SJCRH30 (cell line): Measurements from ENCODE around the gene LCP2. TPM values are rescaled to one million over a fixed set of nuclear protein-coding genes. Genes with fewer than 3 reads are reported as not detected.
"Not testable (repeated sequence)": the region's sequence is repeated elsewhere in the genome, so short reads cannot be mapped to it uniquely, and the experiment has no call there.

Experiments used
- DNase-seq, 2 experiments: peaks; one replicate each; pipeline ENCODE4 v3.0.0-alpha.2; 2015 to 2020
- H3K27ac ChIP-seq: fragments of 250-450 bp; sonication (Bioruptor Pico); 2 replicates; pipeline ENCODE4 v1.5.1; 2020; ENCODE audit warnings: mild to moderate bottlenecking, moderate library complexity
- H3K27me3 ChIP-seq: fragments of 250-450 bp; sonication (Bioruptor Pico); 2 replicates; pipeline ENCODE4 v1.5.1; 2020; ENCODE audit warnings: mild to moderate bottlenecking, moderate library complexity
- H3K36me3 ChIP-seq: fragments of 250-450 bp; sonication (Bioruptor Pico); 2 replicates; pipeline ENCODE4 v1.5.1; 2020; ENCODE audit warnings: mild to moderate bottlenecking, moderate library complexity
- H3K4me1 ChIP-seq: fragments of 250-450 bp; sonication (Bioruptor Pico); 2 replicates; pipeline ENCODE4 v1.5.1; 2020; ENCODE audit warnings: mild to moderate bottlenecking, moderate library complexity
- H3K4me3 ChIP-seq: fragments of 250-450 bp; sonication (Bioruptor Pico); 2 replicates; pipeline ENCODE4 v1.5.1; 2020; ENCODE audit warnings: mild to moderate bottlenecking, moderate library complexity
- H3K9me3 ChIP-seq: fragments of 250-450 bp; sonication (Bioruptor Pico); replicated peaks from 2 replicates; pipeline ENCODE4 v1.5.1; 2020; ENCODE audit warnings: mild to moderate bottlenecking, moderate library complexity
- total RNA-seq: library from RNA; depleted of rRNA; stranded (reverse); fragments of >200 nt; shearing (Covaris generic); gene quantifications from 2 replicates; pipeline ENCODE4 v1.2.3, GENCODE V29; 2014

Gene LCP2
- total RNA-seq, 1 experiment from 2014 or later = not detected

DNA sequence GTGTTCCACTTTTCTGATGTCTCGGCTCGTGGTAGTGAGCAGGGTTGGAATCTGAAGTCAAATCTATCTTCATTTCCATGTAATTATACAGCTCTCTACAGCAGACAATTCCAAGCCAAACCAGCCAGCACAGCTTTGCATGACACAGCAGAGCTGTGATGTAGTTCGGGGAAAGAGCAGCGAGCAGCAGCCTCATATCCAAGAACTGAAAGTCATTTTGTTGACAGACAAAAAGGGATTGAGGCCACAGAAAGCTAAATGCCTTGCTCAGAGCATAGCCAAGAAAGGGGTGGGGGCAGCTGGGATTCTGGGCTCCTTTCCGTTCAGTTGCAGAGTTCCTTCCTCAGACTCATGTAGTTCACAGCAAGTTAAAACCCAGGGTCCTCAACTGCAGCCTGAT is 32.1 kb downstream of the LCP2 start:
- Histone ChIP-seq H3K27me3 (peaks cover 14% of the 10 kb centered on the region; the same call in 1 of the 2 replicates), H3K9me3 (no peaks in the 10 kb centered on the region), H3K36me3 (no peaks in the 10 kb centered on the region), H3K4me3 (no peak overlapping the region), H3K27ac (no peak overlapping the region), H3K4me1 (no peaks in the 10 kb centered on the region)
- DNase-seq = no peak

DNA sequence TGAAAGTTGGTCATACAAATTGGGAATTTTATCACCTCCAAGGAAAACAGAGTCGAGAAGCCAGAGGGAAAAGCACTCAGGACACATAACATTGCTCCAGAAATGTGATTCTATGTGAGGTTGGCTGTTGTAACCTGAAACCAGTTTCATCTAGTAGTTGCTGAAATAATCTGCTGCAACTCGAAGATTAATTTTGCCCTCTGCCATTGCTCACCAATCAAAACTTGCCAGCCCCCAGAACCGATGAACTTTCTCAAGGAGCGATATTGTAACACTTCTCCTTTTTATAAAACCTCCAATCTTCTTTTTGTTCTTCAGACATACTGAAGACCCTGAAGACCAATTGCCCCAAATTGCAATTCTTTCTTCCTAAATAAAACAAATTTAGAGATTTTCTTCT is 33.7 kb downstream of the LCP2 start:
- Histone ChIP-seq H3K4me3 (no peak overlapping the region), H3K9me3 (no peaks in the 10 kb centered on the region), H3K4me1 (no peaks in the 10 kb centered on the region), H3K36me3 (no peaks in the 10 kb centered on the region), H3K27ac (no peak overlapping the region), H3K27me3 (peaks cover 14% of the 10 kb centered on the region; the same call in 1 of the 2 replicates)
- no peak for DNase-seq

DNA sequence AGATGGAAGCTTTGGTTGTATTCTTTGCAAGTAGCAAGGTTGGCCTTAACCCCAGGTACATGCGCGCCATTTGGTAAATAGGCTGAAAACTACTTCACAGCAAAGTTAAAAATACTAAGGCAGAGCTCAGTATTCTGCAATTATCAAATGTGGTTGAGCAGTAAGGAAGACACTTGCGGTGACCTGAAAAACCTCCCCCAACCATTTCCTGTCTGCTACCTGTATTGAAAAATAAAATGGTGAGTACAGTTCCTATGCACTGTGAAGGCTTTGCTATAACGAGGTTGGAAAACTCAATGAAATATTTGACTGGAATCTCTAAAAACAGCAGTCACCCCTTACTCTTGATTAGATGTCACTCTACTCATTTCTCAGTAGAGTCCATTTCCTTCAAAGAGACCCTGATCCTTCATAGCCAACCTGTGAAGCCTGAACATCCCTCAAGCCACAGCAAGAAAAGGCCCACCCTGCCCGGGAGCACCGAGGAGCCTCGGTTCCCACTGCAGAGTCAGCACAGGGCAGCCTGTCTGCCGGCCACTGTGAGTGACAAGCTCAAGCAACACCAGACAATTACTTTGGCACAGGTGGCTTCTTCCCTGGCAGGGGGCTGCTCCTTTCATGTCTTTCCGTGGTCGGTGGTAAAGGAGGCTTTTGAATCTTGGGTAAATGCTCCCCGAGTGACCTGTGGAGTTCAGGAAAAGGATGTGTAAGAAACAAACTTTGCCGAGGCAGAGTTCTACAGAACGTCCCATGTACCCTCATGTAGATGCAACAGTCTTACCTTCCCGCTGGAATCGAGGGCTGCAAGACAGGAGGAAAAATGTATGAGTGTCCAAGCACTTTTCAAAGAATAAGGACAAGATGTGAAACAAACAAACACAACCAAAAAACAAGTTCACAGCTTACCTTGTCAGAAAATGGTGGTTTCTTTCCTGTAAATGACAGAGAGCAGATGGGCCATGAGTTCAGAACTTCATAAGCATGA is 35.2 kb downstream of the LCP2 start:
- H3K9me3 ChIP-seq = no peaks in the 10 kb centered on the region
- H3K4me3 ChIP-seq = no peak overlapping the region
- H3K36me3 ChIP-seq = no peaks in the 10 kb centered on the region
- H3K27ac ChIP-seq = no peak overlapping the region
- no peak for DNase-seq
- H3K27me3 ChIP-seq = peaks cover 9% of the 10 kb centered on the region; the same call in 1 of the 2 replicates
- H3K4me1 ChIP-seq = no peaks in the 10 kb centered on the region

DNA sequence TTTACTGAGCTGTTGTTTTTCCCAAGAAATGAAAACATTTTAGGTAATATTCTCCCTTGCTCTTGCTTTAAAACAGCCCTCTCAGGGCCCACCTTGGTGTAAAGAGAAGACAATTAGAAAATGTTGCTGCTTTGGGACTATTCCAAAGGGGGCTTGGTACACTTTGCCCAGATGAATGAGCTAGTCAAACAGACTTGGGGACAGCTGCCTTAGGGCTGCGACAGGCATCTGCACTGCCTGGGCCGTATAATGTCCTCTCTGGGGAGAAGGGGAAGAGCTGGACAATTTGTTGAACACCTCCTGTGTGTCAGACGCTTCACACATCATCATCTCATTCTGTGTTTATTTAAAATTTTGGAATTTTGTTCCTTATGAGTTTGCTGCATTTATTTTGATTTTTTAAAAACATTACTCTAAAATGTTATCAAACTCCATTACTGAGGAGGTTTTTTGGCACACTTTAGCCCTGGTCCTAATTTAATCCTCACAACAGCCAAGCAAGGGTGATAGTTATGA is 36.0 kb downstream of the LCP2 start:
- Histone ChIP-seq H3K36me3 (no peaks in the 10 kb centered on the region), H3K27me3 (peaks cover 4% of the 10 kb centered on the region; the same call in 1 of the 2 replicates), H3K9me3 (no peaks in the 10 kb centered on the region), H3K4me3 (no peak overlapping the region), H3K27ac (no peak overlapping the region), H3K4me1 (no peaks in the 10 kb centered on the region)
- DNase-seq = no peak

DNA sequence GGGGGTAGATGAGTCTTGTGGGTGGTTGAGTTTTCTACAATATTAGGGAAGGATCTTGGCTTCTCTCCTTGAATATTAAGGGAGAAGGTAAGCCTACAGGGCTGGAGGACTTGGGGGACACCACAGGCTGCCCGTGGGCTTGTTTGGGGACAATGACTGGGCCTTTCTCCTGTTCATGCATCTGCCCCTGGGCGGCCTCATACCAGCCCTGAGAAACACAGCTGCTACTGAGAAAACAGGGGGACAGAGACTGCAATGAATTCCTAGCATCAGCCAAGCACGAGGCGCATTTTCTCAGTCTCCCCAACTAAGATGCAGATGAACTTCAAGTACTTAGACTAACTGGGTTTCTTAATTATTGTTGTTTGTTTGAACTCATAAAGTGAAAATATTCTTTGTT is 40.2 kb downstream of the LCP2 start:
- Histone ChIP-seq H3K4me1 (no peaks in the 10 kb centered on the region), H3K27ac (no peak overlapping the region), H3K36me3 (no peaks in the 10 kb centered on the region), H3K4me3 (no peak overlapping the region), H3K9me3 (no peaks in the 10 kb centered on the region), H3K27me3 (peaks cover 21% of the 10 kb centered on the region)
- no peak for DNase-seq

DNA sequence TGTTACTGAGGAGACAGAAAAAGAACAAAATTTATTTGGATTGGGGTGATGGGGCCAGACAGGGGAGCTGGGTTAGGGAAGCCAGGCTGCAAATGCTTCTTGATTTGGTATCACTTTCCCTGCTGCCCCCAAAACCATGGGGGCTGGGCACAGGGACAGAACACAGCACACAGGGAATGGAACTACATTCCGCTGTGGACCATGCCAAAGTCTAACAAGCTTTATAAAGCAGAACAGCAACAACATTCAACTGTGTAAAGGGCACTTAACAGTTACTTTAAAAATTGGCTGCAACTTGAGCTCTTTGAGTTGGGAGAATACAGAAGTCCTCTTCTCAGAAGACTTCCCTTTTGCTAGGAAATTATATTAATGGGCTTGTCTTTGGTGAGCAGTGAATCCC is 41.0 kb downstream of the LCP2 start:
- DNase-seq = no peak
- Histone ChIP-seq H3K4me3 (no peak overlapping the region), H3K36me3 (no peaks in the 10 kb centered on the region), H3K9me3 (no peaks in the 10 kb centered on the region), H3K27me3 (peaks cover 26% of the 10 kb centered on the region), H3K27ac (no peak overlapping the region), H3K4me1 (no peaks in the 10 kb centered on the region)

DNA sequence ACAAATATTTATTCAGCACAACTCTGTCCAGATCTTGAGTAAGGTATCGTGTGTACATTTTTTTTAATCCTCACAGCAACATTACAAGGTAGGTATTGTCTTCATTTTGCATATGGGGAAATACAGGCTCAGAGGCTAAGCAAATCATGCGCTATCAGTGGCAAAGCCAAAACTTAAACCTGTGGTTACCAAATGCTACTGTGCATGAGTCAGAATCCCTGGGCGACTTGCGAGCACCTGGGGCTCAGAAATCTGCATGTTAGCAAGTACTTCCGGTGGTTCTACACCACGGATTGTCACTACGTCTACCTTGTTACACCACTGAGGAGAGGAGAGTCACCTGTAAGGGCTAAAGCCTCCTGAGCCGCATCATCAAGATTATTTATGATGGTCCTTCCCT is 43.5 kb downstream of the LCP2 start:
- Histone ChIP-seq H3K27me3 (peaks cover 29% of the 10 kb centered on the region), H3K27ac (no peak overlapping the region), H3K4me3 (no peak overlapping the region), H3K36me3 (no peaks in the 10 kb centered on the region), H3K9me3 (no peaks in the 10 kb centered on the region), H3K4me1 (no peaks in the 10 kb centered on the region)
- no peak for DNase-seq

DNA sequence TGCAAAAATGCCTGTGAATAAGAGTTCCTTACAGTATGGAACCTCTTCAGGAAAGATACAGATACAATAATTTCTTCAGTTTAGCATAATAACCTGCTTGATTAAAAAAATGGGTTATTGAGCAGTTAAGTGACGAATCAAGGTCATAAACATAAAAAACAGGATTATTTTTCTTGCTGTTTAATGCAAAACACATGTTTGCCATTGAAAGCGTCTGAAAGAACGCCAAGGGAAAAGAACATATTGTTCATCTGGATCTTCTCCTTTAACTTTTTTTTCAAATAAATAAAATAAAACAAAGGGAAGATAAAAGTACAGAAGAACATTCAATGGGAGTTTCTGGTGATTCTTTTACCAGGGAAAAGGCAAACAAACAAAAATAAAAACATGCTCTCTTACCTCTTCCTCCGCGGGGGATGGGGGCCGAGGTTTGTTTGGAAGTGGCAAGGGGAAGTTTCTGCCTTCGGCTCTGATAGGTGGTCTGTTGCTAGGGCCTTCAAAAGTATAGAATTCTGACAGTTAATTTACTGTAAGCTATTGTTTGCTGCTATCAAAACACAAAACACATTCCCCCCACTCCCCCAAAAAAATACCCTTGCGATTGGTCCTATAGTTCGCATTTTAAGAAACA is 44.7 kb downstream of the LCP2 start:
- DNase-seq = no peak
- H3K36me3 ChIP-seq = no peaks in the 10 kb centered on the region
- H3K27me3 ChIP-seq = peaks cover 29% of the 10 kb centered on the region
- no peak overlapping the region for H3K4me3 ChIP-seq
- no peak overlapping the region for H3K27ac ChIP-seq
- H3K9me3 ChIP-seq = no peaks in the 10 kb centered on the region
- H3K4me1 ChIP-seq = no peaks in the 10 kb centered on the region

DNA sequence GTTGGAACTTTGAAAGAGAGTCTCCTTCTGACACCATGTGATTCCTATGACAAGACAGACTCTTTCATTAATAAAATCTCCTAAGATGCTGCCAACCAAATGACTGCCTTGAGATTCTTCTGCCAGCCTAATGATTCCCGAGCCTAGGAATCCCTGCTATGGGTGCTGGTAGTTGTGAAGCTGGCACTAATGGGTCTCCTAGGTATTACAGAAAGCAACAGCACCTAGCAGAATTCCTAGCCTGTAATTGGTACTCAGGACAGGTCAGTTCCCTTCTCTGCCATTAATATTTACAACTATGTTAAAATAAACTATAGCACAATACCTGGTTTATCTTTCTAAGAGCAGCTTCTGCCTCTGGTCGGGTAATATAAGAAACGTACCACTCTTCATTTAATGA is 45.5 kb downstream of the LCP2 start:
- DNase-seq = no peak
- Histone ChIP-seq H3K4me1 (no peaks in the 10 kb centered on the region), H3K4me3 (no peak overlapping the region), H3K36me3 (no peaks in the 10 kb centered on the region), H3K9me3 (no peaks in the 10 kb centered on the region), H3K27me3 (peaks cover 29% of the 10 kb centered on the region), H3K27ac (no peak overlapping the region)

DNA sequence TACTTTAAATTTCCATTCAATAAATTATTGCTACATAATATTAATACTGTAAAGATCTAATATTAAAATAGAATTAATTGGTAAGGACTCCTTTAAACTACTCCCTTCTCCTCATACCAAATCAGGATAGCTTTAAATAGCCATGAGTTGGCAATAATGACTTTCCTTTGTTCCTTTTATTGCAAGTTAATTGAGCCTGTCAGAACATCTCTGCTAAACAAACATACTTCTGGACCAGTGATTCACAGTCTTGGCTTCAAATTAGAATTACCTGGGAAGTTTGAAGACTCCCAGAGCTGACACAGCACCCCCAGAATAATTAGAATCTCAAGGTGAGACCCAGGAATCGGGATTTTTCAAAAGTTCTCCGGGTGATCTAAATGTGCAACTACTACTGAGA is 46.1 kb downstream of the LCP2 start:
- DNase-seq = no peak
- peaks cover 29% of the 10 kb centered on the region for H3K27me3 ChIP-seq

DNA sequence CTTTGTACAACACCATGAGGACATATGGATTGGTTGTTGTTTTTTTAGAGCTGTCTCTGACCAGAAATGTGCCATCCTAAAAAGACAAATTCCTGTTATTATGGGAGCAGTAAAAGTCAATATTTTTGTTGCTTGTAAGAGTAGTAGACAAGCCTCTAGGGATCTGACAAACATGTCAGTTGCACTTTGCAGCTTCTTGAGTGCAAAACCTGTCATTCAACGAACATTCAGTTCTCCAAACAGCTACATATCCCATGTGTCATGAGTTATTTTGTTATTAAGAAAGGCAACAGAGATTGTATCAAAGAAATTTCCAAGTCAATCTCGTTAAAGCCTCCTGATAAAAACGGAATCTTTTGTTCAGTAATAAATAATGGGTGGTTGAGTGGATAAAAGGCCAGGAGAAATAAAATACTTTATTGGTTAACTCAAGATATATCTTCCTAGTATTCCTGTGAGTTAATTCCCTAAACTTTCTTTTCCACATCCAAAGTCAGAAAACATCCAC is 46.7 kb downstream of the LCP2 start:
- no peaks in the 10 kb centered on the region for H3K4me1 ChIP-seq
- no peak overlapping the region for H3K4me3 ChIP-seq
- peaks cover 29% of the 10 kb centered on the region for H3K27me3 ChIP-seq
- no peaks in the 10 kb centered on the region for H3K9me3 ChIP-seq
- no peak overlapping the region for H3K27ac ChIP-seq
- no peaks in the 10 kb centered on the region for H3K36me3 ChIP-seq
- DNase-seq = no peak

More for the DNA sequence above, 46.1 kb downstream of the LCP2 start:
- Histone ChIP-seq H3K9me3 (no peaks in the 10 kb centered on the region), H3K4me3 (no peak overlapping the region), H3K27ac (no peak overlapping the region), H3K36me3 (no peaks in the 10 kb centered on the region), H3K4me1 (no peaks in the 10 kb centered on the region)

DNA sequence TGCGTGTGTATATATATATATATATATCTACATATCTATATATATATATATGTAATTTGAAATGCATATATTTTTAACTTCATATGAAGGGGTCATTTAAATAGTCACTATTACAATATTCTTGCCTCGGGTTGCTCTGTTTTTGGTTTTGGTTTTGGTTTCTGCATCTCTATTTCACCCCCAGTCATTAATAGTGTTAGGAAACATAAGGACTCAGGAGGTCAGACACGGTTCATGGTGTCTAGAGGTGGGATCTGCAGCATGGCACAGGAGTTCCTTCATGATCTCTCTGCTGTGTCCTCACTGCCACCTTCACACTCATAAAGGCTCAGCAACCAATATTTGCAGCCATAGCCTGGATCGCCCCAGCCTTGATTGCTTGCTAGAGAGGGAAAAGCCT is 48.2 kb downstream of the LCP2 start:
- H3K4me1 ChIP-seq = no peaks in the 10 kb centered on the region
- H3K27ac ChIP-seq = no peak overlapping the region
- H3K27me3 ChIP-seq = peaks cover 23% of the 10 kb centered on the region
- no peak overlapping the region for H3K4me3 ChIP-seq
- DNase-seq = no peak
- no peaks in the 10 kb centered on the region for H3K9me3 ChIP-seq
- no peaks in the 10 kb centered on the region for H3K36me3 ChIP-seq

DNA sequence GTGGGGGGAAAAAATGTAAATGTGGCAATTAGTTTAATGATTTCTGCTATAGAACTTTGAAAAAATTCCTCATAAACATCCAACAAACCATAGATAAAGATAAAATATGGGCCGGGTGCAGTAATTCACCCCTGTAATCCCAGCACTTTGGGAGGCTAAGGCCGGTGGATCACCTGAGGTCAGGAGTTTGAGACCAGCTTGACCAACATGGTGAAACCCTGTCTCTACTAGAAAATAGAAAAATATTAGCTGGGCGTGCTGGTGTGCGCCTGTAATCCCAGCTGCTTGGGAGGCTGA is 48.7 kb downstream of the LCP2 start:
- not testable (repeated sequence) for H3K9me3 ChIP-seq

DNA sequence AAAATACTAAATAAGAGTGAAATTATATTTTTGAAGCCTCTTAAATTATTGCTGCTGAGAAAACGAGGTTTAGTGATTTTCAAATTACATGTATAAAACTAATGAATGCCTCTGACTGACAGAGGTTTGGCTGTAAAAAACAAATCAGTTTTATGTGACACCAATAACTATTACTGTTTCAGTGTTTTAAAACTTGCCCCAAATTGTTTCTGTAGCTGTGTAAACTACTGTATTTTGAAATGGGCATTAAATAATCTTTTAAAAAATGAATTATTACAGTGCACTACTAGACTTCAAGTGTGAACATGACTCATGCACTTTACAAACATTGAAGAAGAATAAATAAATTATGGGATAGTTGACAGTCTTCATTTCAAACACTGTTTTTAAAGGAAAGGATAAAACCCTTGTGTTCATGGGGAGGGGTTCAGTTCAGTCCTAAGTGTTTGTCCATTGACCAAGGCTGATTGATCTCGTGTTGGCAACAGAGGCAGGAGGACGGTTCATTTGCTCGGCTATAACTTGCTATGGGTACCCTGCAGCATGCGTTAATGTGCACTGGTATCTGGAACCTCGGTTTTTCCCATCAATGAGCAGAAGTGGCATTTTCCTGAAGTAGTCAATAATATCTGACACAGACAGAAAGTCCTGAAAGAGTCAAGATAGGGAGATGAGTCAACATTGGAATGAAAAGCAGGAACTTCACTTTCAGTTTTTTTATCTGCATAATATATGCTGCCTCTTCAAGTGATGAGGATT is 49.2 kb downstream of the LCP2 start:
- peaks cover 13% of the 10 kb centered on the region for H3K27me3 ChIP-seq
- H3K36me3 ChIP-seq = no peaks in the 10 kb centered on the region
- no peak for DNase-seq
- H3K9me3 ChIP-seq = no peaks in the 10 kb centered on the region
- no peak overlapping the region for H3K4me3 ChIP-seq
- no peaks in the 10 kb centered on the region for H3K4me1 ChIP-seq
- H3K27ac ChIP-seq = no peak overlapping the region

More for the DNA sequence above, 48.7 kb downstream of the LCP2 start:
- not testable (repeated sequence) for H3K27ac ChIP-seq, DNase-seq, H3K36me3 ChIP-seq, H3K4me1 ChIP-seq, H3K4me3 ChIP-seq
- peaks cover 19% of the 10 kb centered on the region for H3K27me3 ChIP-seq

DNA sequence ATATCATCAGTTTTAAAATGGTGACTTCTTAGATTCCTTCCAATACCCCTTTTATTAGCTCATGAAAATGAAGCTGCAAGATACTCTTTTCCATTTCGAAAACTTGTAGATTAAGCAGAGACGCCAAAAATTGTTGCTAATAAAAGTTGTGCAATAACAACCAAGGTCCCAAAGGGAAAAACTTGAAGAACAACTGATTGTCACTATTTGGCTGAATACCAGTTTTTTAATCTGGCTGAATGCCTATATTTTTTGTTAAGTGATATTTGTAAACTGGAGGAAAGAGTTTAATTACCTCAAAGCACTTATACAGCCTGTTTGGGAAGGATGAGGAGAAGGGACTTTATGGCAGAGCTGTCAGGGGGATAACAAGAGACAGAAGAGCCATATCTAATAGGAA is 50.2 kb downstream of the LCP2 start:
- DNase-seq = no peak

More for the DNA sequence above, 50.2 kb downstream of the LCP2 start:
- Histone ChIP-seq H3K27ac (no peak overlapping the region), H3K4me3 (no peak overlapping the region), H3K36me3 (no peaks in the 10 kb centered on the region), H3K27me3 (peaks cover 8% of the 10 kb centered on the region), H3K9me3 (no peaks in the 10 kb centered on the region), H3K4me1 (no peaks in the 10 kb centered on the region)
